HepG2 (cell line): ENCODE data around the gene BCORL1. TPM values are rescaled to one million over a fixed set of nuclear protein-coding genes. Genes with fewer than 3 reads are reported as not detected.

Source experiments
- ASH2L ChIP-seq: fragments of 300-600, 200-600 bp; sonication (generic); IDR thresholded peaks from 2 replicates; pipeline ENCODE4 v1.7.0; 2017; ENCODE audit warnings: low read depth, mild to moderate bottlenecking, moderate library complexity, mixed read lengths, low read length; ENCODE audit not compliant: insufficient read length
- FOSL1 ChIP-seq: sonication (generic); formaldehyde crosslinking; IDR thresholded peaks from 2 replicates; pipeline ENCODE4 v1.9.0; 2021; ENCODE audit warnings: missing genetic modification reagents, borderline replicate concordance
- FOXC1 ChIP-seq: sonication (generic); formaldehyde crosslinking; IDR thresholded peaks from 2 replicates; pipeline ENCODE4 v1.8.0; 2022; ENCODE audit warnings: mild to moderate bottlenecking, missing genetic modification reagents, borderline replicate concordance
- HMG20B ChIP-seq: conservative IDR thresholded peaks from 2 replicates; pipeline ENCODE4 v1.6.1; 2016; ENCODE audit warnings: missing genetic modification reagents, missing compliant biosample characterization
- HOXA3 ChIP-seq: sonication (generic); formaldehyde crosslinking; IDR thresholded peaks from 2 replicates; pipeline ENCODE4 v1.5.0; 2020; ENCODE audit warnings: missing genetic modification reagents
- HOXA7 ChIP-seq: sonication (generic); formaldehyde crosslinking; IDR thresholded peaks from 2 replicates; pipeline ENCODE4 v1.8.1; 2022; ENCODE audit warnings: mild to moderate bottlenecking, missing genetic modification reagents, moderate library complexity
- PHF8 ChIP-seq: sonication (generic); formaldehyde crosslinking; IDR thresholded peaks from 2 replicates; pipeline ENCODE4 v1.5.0; 2020; ENCODE audit warnings: missing genetic modification reagents
- SP5 ChIP-seq: IDR thresholded peaks from 2 replicates; pipeline ENCODE4 v1.6.1; 2016; ENCODE audit warnings: low read depth, borderline replicate concordance
- SRY ChIP-seq: sonication (generic); formaldehyde crosslinking; IDR thresholded peaks from 2 replicates; pipeline ENCODE4 v1.8.0; 2022; ENCODE audit warnings: mild to moderate bottlenecking, missing genetic modification reagents
- ZFP82 ChIP-seq: sonication (generic); formaldehyde crosslinking; IDR thresholded peaks from 2 replicates; pipeline ENCODE4 v1.5.1; 2020; ENCODE audit warnings: mild to moderate bottlenecking, missing genetic modification reagents, borderline replicate concordance
- ZNF138 ChIP-seq: sonication (generic); formaldehyde crosslinking; IDR thresholded peaks from 2 replicates; pipeline ENCODE4 v1.5.0; 2020; ENCODE audit warnings: mild to moderate bottlenecking, low read depth, missing genetic modification reagents
- ZNF878 ChIP-seq: sonication (generic); formaldehyde crosslinking; IDR thresholded peaks from 2 replicates; pipeline ENCODE4 v1.8.1; 2023; ENCODE audit warnings: mild to moderate bottlenecking, missing genetic modification reagents, moderate library complexity
- polyA plus RNA-seq, 8 experiments: library from polyadenylated mRNA; depleted of rRNA in 3 of 8; stranded (reverse) in 7 of 8; unstranded in 1 of 8; fragments of >200 nt; fragmentation: Illumina TruSeq in 4 of 8; extraction: Trizol in 4 of 8; gene quantifications; 2 replicates each; pipeline versions ENCODE4 v1.2.1 to v1.2.3, GENCODE V29; 2011 to 2016; ENCODE audit warnings: low read depth in 4 of 8, missing spikeins in 1 of 8, mixed read lengths in 1 of 8; ENCODE audit not compliant: insufficient read depth in 1 of 8
- total RNA-seq, 5 experiments: library from RNA; depleted of rRNA; stranded (reverse); fragments of >200 nt; fragmentation: Illumina TruSeq; extraction: Trizol; gene quantifications; 2 replicates each; pipeline ENCODE4 v1.2.3, GENCODE V29; 2016; ENCODE audit warnings: low read depth in 1 of 5
- TF ChIP-seq, protein P1 (sequence below): sonication (generic); formaldehyde crosslinking; IDR thresholded peaks from 2 replicates; pipeline ENCODE4 v1.8.0; 2022; ENCODE audit warnings: missing genetic modification reagents, mild to moderate bottlenecking, inconsistent platforms, borderline replicate concordance
- TF ChIP-seq, protein P2 (sequence below): sonication (generic); formaldehyde crosslinking; IDR thresholded peaks from 2 replicates; pipeline ENCODE4 v1.4.0; 2020; ENCODE audit warnings: mild to moderate bottlenecking, missing genetic modification reagents
- TF ChIP-seq, protein P3 (sequence below): sonication (generic); formaldehyde crosslinking; IDR thresholded peaks from 2 replicates; pipeline ENCODE4 v1.4.0; 2020; ENCODE audit warnings: missing genetic modification reagents
- TF ChIP-seq, protein P4 (sequence below): sonication (generic); formaldehyde crosslinking; IDR thresholded peaks from 2 replicates; pipeline ENCODE4 v1.5.0; 2020; ENCODE audit warnings: missing genetic modification reagents
- TF ChIP-seq, protein P5 (sequence below), 2 experiments: sonication (generic) in 1 of 2; formaldehyde crosslinking in 1 of 2; IDR thresholded peaks; 2 replicates each; pipeline versions ENCODE4 v1.5.1 to v1.6.1; 2011 to 2020; ENCODE audit warnings: borderline replicate concordance in 1 of 2, low read depth in 1 of 2, low read length in 1 of 2, mild to moderate bottlenecking in 1 of 2, missing genetic modification reagents in 1 of 2, moderate library complexity in 1 of 2
- TF ChIP-seq, protein P6 (sequence below), 2 experiments: sonication (generic) in 1 of 2; formaldehyde crosslinking in 1 of 2; IDR thresholded peaks; 2 replicates each; pipeline versions ENCODE4 v1.4.0 to v1.6.1; 2018 to 2020; ENCODE audit warnings: missing genetic modification reagents in 2 of 2, borderline replicate concordance in 1 of 2, low read depth in 1 of 2, mild to moderate bottlenecking in 1 of 2, missing biosample characterization in 1 of 2

Gene BCORL1
- total and polyA plus RNA-seq, 2 of the 13 experiments (the other 11 are each of a cell fraction or from before 2014, with no cell fraction given) = 0.67 to 1.4 TPM

DNA sequence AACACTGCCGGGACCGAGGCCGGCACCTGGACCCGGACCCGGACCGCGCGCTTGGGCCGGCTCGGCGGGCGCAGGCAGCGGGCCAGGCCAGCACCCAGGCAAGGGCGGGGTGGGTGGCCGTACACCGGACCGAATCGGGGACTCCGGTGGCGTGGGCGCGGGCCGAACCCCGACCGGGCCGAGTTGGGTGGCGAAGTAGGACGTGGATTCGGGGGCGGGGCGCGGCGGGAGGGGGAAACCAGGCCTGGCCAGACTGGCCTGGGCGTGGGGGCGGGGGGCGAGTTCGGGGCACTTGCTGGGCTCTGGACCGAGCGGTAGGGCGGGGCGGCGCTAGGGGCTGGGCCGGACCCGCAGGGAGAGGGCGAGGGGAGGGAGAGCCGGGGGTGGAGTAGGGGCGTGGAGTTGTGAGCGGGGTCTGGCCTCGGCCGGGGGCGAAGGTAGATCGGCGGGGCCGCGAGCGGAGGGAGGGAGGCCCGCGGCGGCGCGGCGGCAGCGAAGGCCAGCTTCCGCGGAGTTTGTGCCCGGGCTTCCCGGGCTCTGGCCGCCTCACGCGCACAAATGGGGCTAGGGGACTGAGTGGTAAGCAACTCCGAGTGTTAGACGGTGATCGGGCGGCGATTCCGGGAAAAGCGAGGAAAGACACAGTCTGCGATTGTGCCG is 1.8 kb upstream of the BCORL1 start (continued):
- TF ChIP-seq FOXC1 (CRISPR knock-in tag) (0 out of 2 replicates have a peak, but pooled peaks have one; percentile 24), PHF8 (CRISPR knock-in tag) (peak; percentile 31; the same call in 1 of the 2 replicates), HOXA7 (CRISPR knock-in tag) (no peak), SRY (CRISPR knock-in tag) (no peak), ASH2L (no peak), SP5 (CRISPR knock-in tag) (0 out of 2 replicates have a peak, but pooled peaks have one; percentile 9), ZNF878 (no peak), ZNF138 (CRISPR knock-in tag) (no peak), HMG20B (CRISPR knock-in tag) (no peak), FOSL1 (CRISPR knock-in tag) (no peak), HOXA3 (no peak), ZFP82 (CRISPR knock-in tag) (no peak)
- TF ChIP-seq, protein P1, sequence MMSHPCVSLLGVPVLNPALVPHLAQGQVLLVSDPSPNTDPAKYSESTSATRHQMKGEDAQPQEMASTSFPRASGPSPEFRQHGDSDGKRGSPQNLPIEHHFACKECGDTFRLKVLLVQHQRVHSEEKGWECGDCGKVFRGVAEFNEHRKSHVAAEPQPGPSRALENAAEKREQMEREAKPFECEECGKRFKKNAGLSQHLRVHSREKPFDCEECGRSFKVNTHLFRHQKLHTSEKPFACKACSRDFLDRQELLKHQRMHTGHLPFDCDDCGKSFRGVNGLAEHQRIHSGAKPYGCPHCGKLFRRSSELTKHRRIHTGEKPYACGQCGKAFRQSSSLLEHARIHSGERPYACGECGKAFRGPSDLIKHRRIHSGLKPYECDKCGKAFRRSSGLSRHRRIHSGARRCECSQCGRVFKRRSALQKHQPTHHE (CRISPR knock-in tag) = no peak
- TF ChIP-seq, protein P2, sequence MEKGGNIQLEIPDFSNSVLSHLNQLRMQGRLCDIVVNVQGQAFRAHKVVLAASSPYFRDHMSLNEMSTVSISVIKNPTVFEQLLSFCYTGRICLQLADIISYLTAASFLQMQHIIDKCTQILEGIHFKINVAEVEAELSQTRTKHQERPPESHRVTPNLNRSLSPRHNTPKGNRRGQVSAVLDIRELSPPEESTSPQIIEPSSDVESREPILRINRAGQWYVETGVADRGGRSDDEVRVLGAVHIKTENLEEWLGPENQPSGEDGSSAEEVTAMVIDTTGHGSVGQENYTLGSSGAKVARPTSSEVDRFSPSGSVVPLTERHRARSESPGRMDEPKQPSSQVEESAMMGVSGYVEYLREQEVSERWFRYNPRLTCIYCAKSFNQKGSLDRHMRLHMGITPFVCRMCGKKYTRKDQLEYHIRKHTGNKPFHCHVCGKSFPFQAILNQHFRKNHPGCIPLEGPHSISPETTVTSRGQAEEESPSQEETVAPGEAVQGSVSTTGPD (CRISPR knock-in tag) = no peak
- TF ChIP-seq, protein P3, sequence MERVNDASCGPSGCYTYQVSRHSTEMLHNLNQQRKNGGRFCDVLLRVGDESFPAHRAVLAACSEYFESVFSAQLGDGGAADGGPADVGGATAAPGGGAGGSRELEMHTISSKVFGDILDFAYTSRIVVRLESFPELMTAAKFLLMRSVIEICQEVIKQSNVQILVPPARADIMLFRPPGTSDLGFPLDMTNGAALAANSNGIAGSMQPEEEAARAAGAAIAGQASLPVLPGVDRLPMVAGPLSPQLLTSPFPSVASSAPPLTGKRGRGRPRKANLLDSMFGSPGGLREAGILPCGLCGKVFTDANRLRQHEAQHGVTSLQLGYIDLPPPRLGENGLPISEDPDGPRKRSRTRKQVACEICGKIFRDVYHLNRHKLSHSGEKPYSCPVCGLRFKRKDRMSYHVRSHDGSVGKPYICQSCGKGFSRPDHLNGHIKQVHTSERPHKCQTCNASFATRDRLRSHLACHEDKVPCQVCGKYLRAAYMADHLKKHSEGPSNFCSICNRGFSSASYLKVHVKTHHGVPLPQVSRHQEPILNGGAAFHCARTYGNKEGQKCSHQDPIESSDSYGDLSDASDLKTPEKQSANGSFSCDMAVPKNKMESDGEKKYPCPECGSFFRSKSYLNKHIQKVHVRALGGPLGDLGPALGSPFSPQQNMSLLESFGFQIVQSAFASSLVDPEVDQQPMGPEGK (CRISPR knock-in tag) = peak; percentile 79
- TF ChIP-seq, protein P4, sequence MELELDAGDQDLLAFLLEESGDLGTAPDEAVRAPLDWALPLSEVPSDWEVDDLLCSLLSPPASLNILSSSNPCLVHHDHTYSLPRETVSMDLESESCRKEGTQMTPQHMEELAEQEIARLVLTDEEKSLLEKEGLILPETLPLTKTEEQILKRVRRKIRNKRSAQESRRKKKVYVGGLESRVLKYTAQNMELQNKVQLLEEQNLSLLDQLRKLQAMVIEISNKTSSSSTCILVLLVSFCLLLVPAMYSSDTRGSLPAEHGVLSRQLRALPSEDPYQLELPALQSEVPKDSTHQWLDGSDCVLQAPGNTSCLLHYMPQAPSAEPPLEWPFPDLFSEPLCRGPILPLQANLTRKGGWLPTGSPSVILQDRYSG (CRISPR knock-in tag) = no peak
- TF ChIP-seq, protein P5, sequence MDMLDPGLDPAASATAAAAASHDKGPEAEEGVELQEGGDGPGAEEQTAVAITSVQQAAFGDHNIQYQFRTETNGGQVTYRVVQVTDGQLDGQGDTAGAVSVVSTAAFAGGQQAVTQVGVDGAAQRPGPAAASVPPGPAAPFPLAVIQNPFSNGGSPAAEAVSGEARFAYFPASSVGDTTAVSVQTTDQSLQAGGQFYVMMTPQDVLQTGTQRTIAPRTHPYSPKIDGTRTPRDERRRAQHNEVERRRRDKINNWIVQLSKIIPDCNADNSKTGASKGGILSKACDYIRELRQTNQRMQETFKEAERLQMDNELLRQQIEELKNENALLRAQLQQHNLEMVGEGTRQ (IDR thresholded peaks at IDR 0.05; ENCODE audit: low read depth, low read length) = no peak
- TF ChIP-seq, protein P5 (CRISPR knock-in tag; IDR thresholded peaks at IDR 0.05; ENCODE audit: borderline replicate concordance) = no peak
- TF ChIP-seq, protein P6, sequence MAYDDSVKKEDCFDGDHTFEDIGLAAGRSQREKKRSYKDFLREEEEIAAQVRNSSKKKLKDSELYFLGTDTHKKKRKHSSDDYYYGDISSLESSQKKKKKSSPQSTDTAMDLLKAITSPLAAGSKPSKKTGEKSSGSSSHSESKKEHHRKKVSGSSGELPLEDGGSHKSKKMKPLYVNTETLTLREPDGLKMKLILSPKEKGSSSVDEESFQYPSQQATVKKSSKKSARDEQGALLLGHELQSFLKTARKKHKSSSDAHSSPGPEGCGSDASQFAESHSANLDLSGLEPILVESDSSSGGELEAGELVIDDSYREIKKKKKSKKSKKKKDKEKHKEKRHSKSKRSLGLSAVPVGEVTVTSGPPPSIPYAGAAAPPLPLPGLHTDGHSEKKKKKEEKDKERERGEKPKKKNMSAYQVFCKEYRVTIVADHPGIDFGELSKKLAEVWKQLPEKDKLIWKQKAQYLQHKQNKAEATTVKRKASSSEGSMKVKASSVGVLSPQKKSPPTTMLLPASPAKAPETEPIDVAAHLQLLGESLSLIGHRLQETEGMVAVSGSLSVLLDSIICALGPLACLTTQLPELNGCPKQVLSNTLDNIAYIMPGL (CRISPR knock-in tag; IDR thresholded peaks at IDR 0.05; ENCODE audit: borderline replicate concordance in 1 of 2, low read depth in 1 of 2) = no peak
